ENCODE data around the gene ATAD3C.
"Not testable (repeated sequence)": the region's sequence is repeated elsewhere in the genome, so short reads cannot be mapped to it uniquely, and the experiment has no call there.

ATAD3C gene

GRCh38 chr1:1425753-1426495 lies 23.6 kb upstream of the ATAD3C start:
- H3K4me3 ChIP-seq (ENCODE audit: control insufficient read depth, low read depth, low read length), result no peak overlapping the region
- DNase-seq (ENCODE audit: low read depth), result no peak
- no peak for TF ChIP-seq CTCF (conservative IDR thresholded peaks at IDR 0.05; ENCODE audit: control insufficient read depth, insufficient read depth, low read depth, low read length)

- no peak for DNase-seq (ENCODE audit: low read depth)
- TF ChIP-seq CTCF (conservative IDR thresholded peaks at IDR 0.05; ENCODE audit: control insufficient read depth, insufficient read depth, low read depth, low read length), result no peak
- H3K4me3 ChIP-seq (ENCODE audit: control insufficient read depth, low read depth, low read length), result no peak overlapping the region
Measured at GRCh38 chr1:1426496-1427105, 22.9 kb upstream of the ATAD3C start.

- no peak for DNase-seq (ENCODE audit: low read depth)
- no peak for TF ChIP-seq CTCF (conservative IDR thresholded peaks at IDR 0.05; ENCODE audit: control insufficient read depth, insufficient read depth, low read depth, low read length)
- H3K4me3 ChIP-seq (ENCODE audit: control insufficient read depth, low read depth, low read length), result no peak overlapping the region
Measured at GRCh38 chr1:1427106-1427819, 22.2 kb upstream of the ATAD3C start.

GRCh38 chr1:1427820-1428148 lies 21.7 kb upstream of the ATAD3C start:
- no peak for DNase-seq (ENCODE audit: low read depth)
- H3K4me3 ChIP-seq (ENCODE audit: control insufficient read depth, low read depth, low read length), result no peak overlapping the region
- no peak for TF ChIP-seq CTCF (conservative IDR thresholded peaks at IDR 0.05; ENCODE audit: control insufficient read depth, insufficient read depth, low read depth, low read length)

GRCh38 chr1:1428174-1428573 lies 21.3 kb upstream of the ATAD3C start:
- DNase-seq (ENCODE audit: low read depth), result no peak
- no peak for TF ChIP-seq CTCF (conservative IDR thresholded peaks at IDR 0.05; ENCODE audit: control insufficient read depth, insufficient read depth, low read depth, low read length)
- no peak overlapping the region for H3K4me3 ChIP-seq (ENCODE audit: control insufficient read depth, low read depth, low read length)

- H3K4me3 ChIP-seq (ENCODE audit: control insufficient read depth, low read depth, low read length); DNase-seq (ENCODE audit: low read depth): not testable (repeated sequence)
Measured at GRCh38 chr1:1428967-1429366, 20.5 kb upstream of the ATAD3C start.

GRCh38 chr1:1429671-1430073 lies 19.8 kb upstream of the ATAD3C start:
- no peak for TF ChIP-seq CTCF (conservative IDR thresholded peaks at IDR 0.05; ENCODE audit: control insufficient read depth, insufficient read depth, low read depth, low read length)
- DNase-seq (ENCODE audit: low read depth), result no peak
- H3K4me3 ChIP-seq (ENCODE audit: control insufficient read depth, low read depth, low read length), result no peak overlapping the region
